WI38 (cell line): ENCODE measurements around the gene PELO.
"Not testable (repeated sequence)": the region's sequence is repeated elsewhere in the genome, so short reads cannot be mapped to it uniquely, and the experiment has no call there.

ENCODE experiments used
- H3K4me3 ChIP-seq: 2 replicates; pipeline ENCODE4 v1.5.1; 2011; ENCODE audit warnings: low read depth, mild to moderate bottlenecking, control low read depth, low read length
- TF ChIP-seq, protein P1 (sequence below): IDR thresholded peaks from 2 replicates; pipeline ENCODE4 v1.5.1; 2012; ENCODE audit warnings: low read depth, mild to moderate bottlenecking, control low read depth, low read length

The PELO gene, protein sequence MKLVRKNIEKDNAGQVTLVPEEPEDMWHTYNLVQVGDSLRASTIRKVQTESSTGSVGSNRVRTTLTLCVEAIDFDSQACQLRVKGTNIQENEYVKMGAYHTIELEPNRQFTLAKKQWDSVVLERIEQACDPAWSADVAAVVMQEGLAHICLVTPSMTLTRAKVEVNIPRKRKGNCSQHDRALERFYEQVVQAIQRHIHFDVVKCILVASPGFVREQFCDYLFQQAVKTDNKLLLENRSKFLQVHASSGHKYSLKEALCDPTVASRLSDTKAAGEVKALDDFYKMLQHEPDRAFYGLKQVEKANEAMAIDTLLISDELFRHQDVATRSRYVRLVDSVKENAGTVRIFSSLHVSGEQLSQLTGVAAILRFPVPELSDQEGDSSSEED

GRCh38 chr5:52787600-52788504 lies at the start of gene PELO, which contains the start of gene ITGA1:
Gene PELO, plus strand, starts transcription at chr5:52787916. Its CDS starts 12,479 bp downstream, at chr5:52800395.
Gene ITGA1, plus strand, starts transcription at chr5:52787916. Its CDS starts 438 bp downstream, at chr5:52788354.
- TF ChIP-seq, protein P1, sequence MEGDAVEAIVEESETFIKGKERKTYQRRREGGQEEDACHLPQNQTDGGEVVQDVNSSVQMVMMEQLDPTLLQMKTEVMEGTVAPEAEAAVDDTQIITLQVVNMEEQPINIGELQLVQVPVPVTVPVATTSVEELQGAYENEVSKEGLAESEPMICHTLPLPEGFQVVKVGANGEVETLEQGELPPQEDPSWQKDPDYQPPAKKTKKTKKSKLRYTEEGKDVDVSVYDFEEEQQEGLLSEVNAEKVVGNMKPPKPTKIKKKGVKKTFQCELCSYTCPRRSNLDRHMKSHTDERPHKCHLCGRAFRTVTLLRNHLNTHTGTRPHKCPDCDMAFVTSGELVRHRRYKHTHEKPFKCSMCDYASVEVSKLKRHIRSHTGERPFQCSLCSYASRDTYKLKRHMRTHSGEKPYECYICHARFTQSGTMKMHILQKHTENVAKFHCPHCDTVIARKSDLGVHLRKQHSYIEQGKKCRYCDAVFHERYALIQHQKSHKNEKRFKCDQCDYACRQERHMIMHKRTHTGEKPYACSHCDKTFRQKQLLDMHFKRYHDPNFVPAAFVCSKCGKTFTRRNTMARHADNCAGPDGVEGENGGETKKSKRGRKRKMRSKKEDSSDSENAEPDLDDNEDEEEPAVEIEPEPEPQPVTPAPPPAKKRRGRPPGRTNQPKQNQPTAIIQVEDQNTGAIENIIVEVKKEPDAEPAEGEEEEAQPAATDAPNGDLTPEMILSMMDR, result peak; percentile 25
- H3K4me3 ChIP-seq, result peak within 1 kb of the TSS; percentile 82

- H3K4me3 ChIP-seq, result no peak overlapping the region
- TF ChIP-seq, protein P1, result no peak
Measured at GRCh38 chr5:52738095-52738506, 49.6 kb upstream of the PELO start.

DNA sequence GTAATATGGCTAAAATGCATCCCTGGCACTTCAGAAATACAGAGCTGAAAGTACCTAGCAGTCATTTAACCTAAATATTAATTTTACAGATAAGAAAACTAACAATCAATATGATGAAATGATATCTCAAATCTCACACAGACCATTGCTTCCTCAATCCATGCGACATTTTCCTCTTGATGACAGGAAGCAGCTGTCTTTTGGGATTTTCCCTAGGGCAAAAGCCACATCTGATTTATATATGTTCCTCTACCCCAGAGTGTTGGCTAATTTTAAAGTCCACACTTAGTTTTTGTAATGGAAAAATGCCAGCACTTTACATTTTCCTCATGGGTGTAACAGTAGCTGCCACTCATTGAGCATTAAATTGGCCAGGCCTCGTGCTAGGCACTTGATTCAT lies 47.7 kb upstream of the PELO start:
- no peak overlapping the region for H3K4me3 ChIP-seq
- TF ChIP-seq, protein P1, result no peak

DNA sequence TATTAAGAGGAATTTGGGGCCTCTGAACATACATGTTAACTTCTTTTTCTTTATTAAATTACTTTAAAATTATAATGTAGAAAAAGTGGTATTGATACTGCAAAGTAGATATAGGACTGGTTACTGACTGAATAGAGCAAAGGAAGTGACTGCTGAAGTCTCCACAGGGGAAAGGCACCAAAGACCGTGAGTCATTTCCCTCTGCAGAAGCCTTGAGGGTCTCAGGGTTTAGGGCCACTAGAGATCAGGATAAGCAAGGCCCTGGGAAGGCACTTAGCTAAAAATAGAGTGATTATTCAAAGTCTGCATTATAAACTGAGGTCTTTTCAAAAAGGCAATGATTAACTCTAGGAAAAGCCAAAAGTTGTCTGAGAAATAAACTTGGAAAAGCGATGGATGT lies 44.7 kb upstream of the PELO start:
- TF ChIP-seq, protein P1, result no peak
- no peak overlapping the region for H3K4me3 ChIP-seq

DNA sequence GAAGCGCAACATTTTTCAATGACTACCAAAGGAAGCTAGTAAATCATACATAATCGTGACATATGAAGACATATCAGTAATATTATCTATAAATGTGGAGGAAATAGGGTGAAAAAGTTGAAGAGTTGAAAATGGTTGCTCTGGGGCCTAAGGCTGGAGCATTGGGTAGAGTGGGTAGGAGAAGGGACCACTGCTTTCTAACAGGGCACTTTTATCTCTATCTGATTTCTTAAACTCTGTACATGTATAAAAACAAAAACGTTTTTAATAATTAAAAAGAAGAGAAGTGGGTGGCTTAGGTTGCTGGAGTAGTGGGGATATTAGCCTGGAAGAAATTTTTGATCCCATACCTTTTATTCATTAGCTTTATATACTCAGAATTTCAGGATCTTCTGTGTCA lies 44.2 kb upstream of the PELO start:
- no peak overlapping the region for H3K4me3 ChIP-seq
- TF ChIP-seq, protein P1, result no peak

- TF ChIP-seq, protein P1, result no peak
- H3K4me3 ChIP-seq, result no peak overlapping the region
Measured at GRCh38 chr5:52743970-52744369, 43.7 kb upstream of the PELO start.

GRCh38 chr5:52744867-52745458 lies 42.8 kb upstream of the PELO start:
- not testable (repeated sequence) for H3K4me3 ChIP-seq
